22Rv1 (cell line): ENCODE measurements around the gene SASH3.

Experiments
- H3K27ac ChIP-seq: fragments of 450-650 bp; 2 replicates; pipeline ENCODE4 v1.5.1; 2017
- ZFX ChIP-seq: fragments of 450-650 bp; IDR thresholded peaks from 2 replicates; pipeline ENCODE4 v1.6.1; 2017; ENCODE audit warnings: antibody characterized with exemption, borderline replicate concordance
- TF ChIP-seq, protein P1 (sequence below): fragments of 450-650 bp; IDR thresholded peaks from 2 replicates; pipeline ENCODE4 v1.5.1; 2017; ENCODE audit warnings: mild to moderate bottlenecking

Gene SASH3

DNA sequence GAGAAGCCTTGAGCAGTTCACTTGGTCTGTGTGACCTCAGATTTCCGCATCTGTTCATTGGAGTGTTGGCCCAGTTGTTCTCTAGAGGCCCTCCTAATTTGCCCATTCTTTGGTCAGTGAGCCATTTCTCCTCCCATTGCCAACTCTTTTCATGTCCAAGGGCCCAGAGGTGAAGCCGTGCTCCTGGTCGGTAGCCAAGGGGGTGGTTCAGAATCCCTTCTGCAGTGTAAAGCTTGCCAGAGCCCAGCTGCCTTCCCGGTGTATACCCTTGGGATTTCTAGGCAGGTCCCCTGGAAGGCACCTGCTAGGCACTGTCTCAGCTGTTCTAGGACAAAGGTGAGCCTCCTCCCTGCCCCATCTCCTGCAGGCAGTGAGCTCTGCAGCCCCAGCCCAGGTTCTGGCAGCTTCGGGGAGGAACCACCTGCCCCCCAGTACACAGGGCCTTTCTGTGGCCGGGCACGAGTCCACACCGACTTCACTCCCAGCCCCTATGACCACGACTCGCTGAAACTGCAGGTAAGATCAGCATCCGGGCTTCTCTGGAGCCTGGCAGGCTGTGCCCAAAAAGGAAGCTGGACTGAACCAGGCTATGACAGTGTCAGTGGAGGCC is 12.3 kb downstream of the SASH3 start:
- TF ChIP-seq, protein P1, sequence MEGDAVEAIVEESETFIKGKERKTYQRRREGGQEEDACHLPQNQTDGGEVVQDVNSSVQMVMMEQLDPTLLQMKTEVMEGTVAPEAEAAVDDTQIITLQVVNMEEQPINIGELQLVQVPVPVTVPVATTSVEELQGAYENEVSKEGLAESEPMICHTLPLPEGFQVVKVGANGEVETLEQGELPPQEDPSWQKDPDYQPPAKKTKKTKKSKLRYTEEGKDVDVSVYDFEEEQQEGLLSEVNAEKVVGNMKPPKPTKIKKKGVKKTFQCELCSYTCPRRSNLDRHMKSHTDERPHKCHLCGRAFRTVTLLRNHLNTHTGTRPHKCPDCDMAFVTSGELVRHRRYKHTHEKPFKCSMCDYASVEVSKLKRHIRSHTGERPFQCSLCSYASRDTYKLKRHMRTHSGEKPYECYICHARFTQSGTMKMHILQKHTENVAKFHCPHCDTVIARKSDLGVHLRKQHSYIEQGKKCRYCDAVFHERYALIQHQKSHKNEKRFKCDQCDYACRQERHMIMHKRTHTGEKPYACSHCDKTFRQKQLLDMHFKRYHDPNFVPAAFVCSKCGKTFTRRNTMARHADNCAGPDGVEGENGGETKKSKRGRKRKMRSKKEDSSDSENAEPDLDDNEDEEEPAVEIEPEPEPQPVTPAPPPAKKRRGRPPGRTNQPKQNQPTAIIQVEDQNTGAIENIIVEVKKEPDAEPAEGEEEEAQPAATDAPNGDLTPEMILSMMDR, result no peak
- no peak for TF ChIP-seq ZFX
- H3K27ac ChIP-seq, result no peak overlapping the region

- H3K27ac ChIP-seq, result no peak overlapping the region
These were observed 13.0 kb downstream of the SASH3 start for GRCh38 chrX:129792586-129793291.

GRCh38 chrX:129793604-129794191 is 13.9 kb downstream of the SASH3 start:
- TF ChIP-seq ZFX, result no peak
- TF ChIP-seq, protein P1, result no peak

More at GRCh38 chrX:129792586-129793291, 13.0 kb downstream of the SASH3 start:
- TF ChIP-seq, protein P1, result no peak
- no peak for TF ChIP-seq ZFX

DNA sequence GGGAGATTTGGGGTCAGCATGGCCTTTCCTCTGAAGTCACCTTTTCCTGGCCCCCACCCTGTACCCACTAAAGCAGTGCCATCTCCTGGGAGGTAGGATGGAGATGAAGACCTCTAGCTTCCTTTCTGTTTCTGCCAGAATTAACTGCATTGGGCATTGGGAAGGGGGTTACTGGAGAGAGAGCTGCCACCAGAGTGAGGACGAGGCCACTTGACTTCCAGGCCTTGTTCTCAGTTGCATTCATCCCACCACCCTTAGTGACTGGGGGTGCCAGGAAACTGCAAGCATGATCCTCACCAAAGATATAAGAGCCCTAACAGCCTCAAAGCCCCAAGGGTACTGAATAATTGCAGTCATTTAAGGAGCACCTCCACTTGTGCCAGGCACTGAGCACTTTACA is 15.8 kb downstream of the SASH3 start:
- TF ChIP-seq, protein P1, result no peak
- TF ChIP-seq ZFX, result no peak
- H3K27ac ChIP-seq, result no peak overlapping the region

More at GRCh38 chrX:129793604-129794191, 13.9 kb downstream of the SASH3 start:
- no peak overlapping the region for H3K27ac ChIP-seq

DNA sequence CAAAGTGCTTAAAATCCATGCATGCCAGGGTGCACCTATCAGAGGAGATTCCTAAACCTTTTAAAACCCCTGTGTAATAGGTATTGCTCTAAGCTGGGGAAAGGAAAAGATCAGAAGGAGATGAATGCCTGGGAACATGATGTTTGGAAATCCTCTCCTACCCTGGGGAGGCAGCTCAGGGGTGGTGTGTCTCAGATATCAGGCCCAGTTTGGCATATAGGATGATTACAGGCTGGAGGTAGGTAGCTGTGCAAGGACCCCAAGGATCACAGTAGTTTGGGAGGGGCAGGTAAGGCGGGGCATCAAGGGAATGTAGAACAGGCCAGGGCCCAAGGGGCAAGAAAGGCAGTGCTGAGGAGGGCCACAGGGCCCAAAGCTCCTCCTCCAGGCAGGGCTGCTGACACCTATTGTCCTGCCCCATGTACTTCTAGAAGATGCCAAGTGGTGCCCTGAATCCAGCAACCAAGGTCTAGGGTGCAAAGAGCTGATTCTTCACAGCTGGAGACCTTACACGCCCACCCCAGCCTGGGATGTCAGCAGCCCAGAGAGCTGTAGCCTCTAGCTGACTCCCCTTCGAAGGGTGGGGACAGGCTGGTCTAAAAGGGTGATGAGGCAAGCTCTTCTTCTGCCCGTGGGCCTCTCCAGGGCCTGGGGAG is 17.6 kb downstream of the SASH3 start:
- no peak overlapping the region for H3K27ac ChIP-seq
- no peak for TF ChIP-seq ZFX
- TF ChIP-seq, protein P1, result no peak

DNA sequence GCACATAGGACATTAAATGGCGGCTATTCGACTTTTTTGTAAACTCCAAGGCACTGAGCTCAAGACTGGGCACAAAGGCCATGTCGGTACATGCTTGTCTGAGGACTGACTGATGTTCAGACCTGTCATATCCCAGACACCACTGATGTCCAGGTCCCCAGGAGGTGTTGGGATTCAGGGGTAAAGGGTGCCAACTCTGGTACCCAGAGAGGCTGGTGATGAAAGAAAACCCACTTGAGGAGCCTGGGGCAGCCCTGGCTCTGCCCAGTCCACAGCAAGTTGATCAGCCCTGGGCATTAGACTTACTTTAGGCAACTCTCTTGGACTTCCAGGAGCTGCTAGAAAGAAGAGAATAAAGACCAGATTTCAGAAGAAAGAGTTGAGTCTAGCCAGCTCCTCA is 18.7 kb downstream of the SASH3 start:
- TF ChIP-seq ZFX, result no peak
- TF ChIP-seq, protein P1, result no peak
- H3K27ac ChIP-seq, result no peak overlapping the region

DNA sequence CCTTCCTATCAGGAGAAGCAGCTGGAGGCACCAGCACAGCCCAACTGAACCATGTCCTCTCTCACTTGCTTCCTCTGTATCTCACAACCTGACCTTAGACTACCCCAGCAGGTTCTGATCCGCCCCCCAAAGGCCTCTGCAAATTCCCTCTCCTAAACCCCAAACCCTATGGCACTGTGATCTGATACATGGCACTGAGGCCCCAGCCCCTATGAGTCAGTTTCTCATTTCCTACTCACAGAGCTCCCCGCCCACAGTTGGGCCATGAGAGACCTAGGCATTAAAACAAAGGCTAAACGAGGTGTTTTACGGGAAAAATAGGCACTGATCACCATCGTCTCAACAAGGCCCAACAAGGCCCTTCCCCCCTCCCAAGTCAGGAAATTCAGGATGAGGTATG is 19.1 kb downstream of the SASH3 start:
- no peak overlapping the region for H3K27ac ChIP-seq

More for the DNA sequence above, 19.1 kb downstream of the SASH3 start:
- no peak for TF ChIP-seq ZFX
- TF ChIP-seq, protein P1, result no peak
